Left colon (tissue), 2 donors: ENCODE results near the gene NDUFAF5. TPM values are rescaled to one million over a fixed set of nuclear protein-coding genes. Genes with fewer than 3 reads are reported as not detected.

ENCODE experiments used
- ATAC-seq: fragments of 200-7000 bp; cut with Tn5 transposase; one replicate; pipeline ENCODE4 v1.9.1; 2020; ENCODE audit warnings: mild to moderate bottlenecking, moderate library complexity
- DNase-seq, 2 donors: peaks; one replicate each; pipeline ENCODE4 v3.0.0-alpha.2; 2020
- intact Hi-C, 2 donors: fragments of 100-400 bp; cut with DNase I in 1 of 2; cut with micrococcal nuclease in 1 of 2; formaldehyde crosslinking; loops; one replicate each; pipeline versions ENCODE4 v1.11.2 to v1.14.0; 2022; cut with DNase I, micrococcal nuclease
- total RNA-seq, 2 donors: library from RNA; stranded (reverse); fragmentation: NEBNext Ultra II Directional; extraction: Animal tissue kit (Norgen Biotek cat#: 25700); gene quantifications; one replicate each; pipeline ENCODE4 v1.2.1, GENCODE V29; 2021
- donor health status: DM: no; HTN: no; CAD: no.
- donor health status: DM: yes; HTN: yes; CAD: no.

NDUFAF5 gene
- total RNA-seq, 2 donors from 2014 or later, result 30.9 to 38.5 TPM

- DNase-seq (no peak), ATAC-seq (no peak)
- intact Hi-C loops, result no loop called here
These were observed 73.1 kb downstream of the NDUFAF5 start for GRCh38 chr20:13857961-13858360.

DNA sequence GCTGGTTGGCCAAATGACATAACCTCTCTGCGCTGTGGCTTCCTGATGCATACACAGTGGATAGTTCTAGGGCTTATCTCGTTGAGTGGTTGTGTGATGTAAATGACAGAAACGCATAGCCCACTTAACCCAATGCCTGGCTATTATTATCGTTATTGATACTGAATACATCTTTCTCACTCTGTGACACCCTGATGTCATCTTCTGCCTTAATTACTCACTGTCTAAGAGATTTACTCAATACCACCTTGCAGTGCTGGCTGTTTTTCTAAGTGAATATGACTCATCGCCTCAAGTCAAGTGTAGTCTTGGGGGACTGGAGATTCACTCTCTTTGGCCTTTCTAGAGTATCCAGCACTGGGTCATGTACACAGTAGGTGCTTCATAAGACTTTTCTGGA lies 73.6 kb downstream of the NDUFAF5 start:
- ATAC-seq, result no peak
- DNase-seq, result no peak
- intact Hi-C loops, result no loop called here

DNA sequence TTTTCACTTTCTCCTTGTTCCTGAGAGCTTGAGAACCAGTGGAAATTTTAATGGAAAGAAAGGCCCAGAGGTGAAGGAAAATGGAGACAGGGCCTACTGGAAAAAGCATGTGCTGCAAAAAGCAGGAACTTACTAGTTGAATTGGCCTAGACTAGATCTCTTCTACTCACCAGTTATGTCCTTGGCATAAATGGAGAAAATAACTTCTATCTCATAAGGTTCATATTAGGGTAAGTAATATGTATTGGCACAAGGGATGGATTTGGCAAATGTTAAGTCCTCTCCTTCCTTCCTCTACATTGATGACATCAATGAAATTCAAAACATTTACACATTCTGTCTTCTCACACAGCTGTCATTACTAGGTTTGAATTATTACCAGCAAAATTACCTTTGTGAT lies 74.0 kb downstream of the NDUFAF5 start:
- no peak for ATAC-seq
- DNase-seq, result no peak
- intact Hi-C loops, result no loop called here

- no peak for ATAC-seq
- intact Hi-C loops, result no loop called here
- DNase-seq, result no peak
These were observed 77.4 kb downstream of the NDUFAF5 start for GRCh38 chr20:13862245-13862644.

DNA sequence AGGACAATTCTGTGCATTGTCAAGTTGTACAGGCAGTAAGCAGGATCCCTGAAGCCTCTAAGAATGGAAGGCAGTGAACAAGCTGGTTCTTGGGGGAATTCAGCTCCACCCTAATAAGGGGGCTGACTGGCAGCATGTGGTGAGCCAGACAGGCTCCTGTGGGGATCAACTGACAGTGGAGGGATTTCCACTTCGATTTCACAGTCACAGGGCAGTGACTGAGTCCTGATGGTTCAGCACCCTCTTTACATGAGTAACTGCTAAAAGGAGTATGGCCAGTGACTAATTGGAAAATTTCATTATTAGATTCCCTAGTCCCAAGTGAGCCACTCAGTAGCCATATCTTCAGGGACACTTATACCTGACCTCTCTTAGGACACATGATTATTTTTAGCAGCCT lies 78.4 kb downstream of the NDUFAF5 start:
- ATAC-seq (no peak), DNase-seq (no peak)
- intact Hi-C loops, result no loop called here

DNA sequence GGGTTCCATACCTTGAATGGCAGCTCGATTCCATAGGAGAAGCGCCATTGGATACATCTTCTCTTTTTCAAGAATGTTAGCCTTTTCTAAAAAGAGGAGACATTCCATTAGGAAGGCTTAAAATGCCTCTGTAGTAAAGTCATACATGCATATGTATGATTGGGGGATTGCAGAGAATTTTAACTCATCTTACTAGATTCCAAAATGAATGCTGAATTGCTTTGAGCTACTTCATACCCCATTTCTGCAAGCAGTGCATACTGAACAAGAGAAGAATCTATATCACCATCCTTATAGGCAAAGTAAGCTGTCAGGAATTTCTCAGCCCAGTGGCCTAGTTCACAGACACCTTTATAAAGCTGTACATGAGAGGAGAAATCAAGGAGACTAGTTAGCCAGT lies 80.3 kb downstream of the NDUFAF5 start:
- DNase-seq (no peak), ATAC-seq (no peak)
- intact Hi-C loops, result no loop called here

- intact Hi-C loops, result no loop called here
- DNase-seq, result no peak
These were observed 81.0 kb downstream of the NDUFAF5 start for GRCh38 chr20:13865791-13866351.

DNA sequence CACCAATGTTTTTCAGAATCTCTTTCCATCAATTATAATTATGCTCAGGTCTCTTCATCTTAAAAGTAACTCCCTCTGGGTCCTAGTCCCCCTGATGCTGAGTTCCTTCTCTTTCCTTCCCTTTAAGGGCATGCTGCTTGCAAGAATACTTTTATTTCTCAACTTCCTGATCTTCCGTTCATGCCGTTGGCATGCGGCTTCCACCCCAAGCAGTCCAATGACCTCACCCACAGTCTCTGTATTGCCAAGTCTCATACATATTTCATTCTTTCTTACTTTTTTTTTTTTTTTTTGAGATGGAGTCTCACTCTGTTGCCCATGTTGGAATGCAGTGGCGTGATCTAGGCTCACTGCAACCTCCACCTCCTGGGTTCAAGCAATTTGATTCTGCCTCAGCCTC lies 83.5 kb downstream of the NDUFAF5 start:
- no peak for ATAC-seq
- intact Hi-C loops, result no loop called here

More at GRCh38 chr20:13865791-13866351, 81.0 kb downstream of the NDUFAF5 start:
- ATAC-seq, result no peak

GRCh38 chr20:13870170-13870748 lies 85.4 kb downstream of the NDUFAF5 start:
- intact Hi-C loops, result no loop called here
- DNase-seq, result no peak
- ATAC-seq, result no peak

More for the DNA sequence above, 83.5 kb downstream of the NDUFAF5 start:
- no peak for DNase-seq

Other genes starting within 250 kb of the NDUFAF5 start
- gene TASP1, start 146.1 kb upstream of the NDUFAF5 start, total RNA-seq, result 10 to 100 TPM; 14.3 TPM
- 10 to 100 TPM; 11.7 to 12.4 TPM for gene ESF1, start 109 bp upstream of the NDUFAF5 start, total RNA-seq
- not detected for gene SEL1L2, start 205.6 kb downstream of the NDUFAF5 start, total RNA-seq
- 1 to 10 TPM; 5.2 to 6.6 TPM for gene MACROD2, start 210.5 kb downstream of the NDUFAF5 start, total RNA-seq